ENCODE measurements around the gene KCNMA1. TPM values are rescaled to one million over a fixed set of nuclear protein-coding genes. Genes with fewer than 3 reads are reported as not detected.

KCNMA1 gene
- total and polyA plus RNA-seq, 10 donors, result 9.3 to 114 (median 51.5) TPM

DNA sequence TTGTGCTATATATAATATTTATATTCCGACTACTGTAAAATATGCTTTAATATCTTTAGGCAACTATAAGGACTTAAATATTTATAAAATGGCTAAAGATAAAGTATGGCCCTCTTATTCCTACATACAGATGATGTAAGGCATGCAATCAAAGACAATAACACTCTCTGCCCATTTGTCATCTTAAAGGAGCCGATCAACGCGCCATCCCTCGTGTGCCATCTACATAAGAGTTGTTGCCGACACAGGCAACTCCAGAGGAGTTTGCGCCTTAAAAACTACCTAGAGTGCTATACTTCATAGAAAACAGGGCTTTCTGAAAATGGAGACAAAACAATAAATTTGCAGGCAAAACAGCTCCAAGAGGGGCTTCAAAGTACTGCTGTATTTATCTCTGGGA is 709.0 kb downstream of the KCNMA1 start:
- Histone ChIP-seq H3K9me3 (no peaks in the 10 kb centered on the region), H3K4me3 (no peak overlapping the region), H3K4me1 (no peaks in the 10 kb centered on the region), H3K36me3 (no peaks in the 10 kb centered on the region), H3K27ac (no peak overlapping the region), H3K27me3 (replicated peaks in 1 of 7) (no peaks in the 10 kb centered on the region)
- no peak for TF ChIP-seq CTCF (IDR thresholded peaks at IDR 0.05 in 8 of 11, conservative IDR thresholded peaks at IDR 0.05 in 3 of 11)
- no peak for TF ChIP-seq POLR2A (IDR thresholded peaks at IDR 0.05)
- TF ChIP-seq POLR2AphosphoS5 (IDR thresholded peaks at IDR 0.05), result no peak
- intact Hi-C loops (cut with DNase I; ENCODE audit: low total_unique reads), result no loop called here
- 94 to 98% (median 96%) methylated on average over 7 of the region's 7 CpGs for WGBS, 5 donors
- DNase-seq, result no peak

DNA sequence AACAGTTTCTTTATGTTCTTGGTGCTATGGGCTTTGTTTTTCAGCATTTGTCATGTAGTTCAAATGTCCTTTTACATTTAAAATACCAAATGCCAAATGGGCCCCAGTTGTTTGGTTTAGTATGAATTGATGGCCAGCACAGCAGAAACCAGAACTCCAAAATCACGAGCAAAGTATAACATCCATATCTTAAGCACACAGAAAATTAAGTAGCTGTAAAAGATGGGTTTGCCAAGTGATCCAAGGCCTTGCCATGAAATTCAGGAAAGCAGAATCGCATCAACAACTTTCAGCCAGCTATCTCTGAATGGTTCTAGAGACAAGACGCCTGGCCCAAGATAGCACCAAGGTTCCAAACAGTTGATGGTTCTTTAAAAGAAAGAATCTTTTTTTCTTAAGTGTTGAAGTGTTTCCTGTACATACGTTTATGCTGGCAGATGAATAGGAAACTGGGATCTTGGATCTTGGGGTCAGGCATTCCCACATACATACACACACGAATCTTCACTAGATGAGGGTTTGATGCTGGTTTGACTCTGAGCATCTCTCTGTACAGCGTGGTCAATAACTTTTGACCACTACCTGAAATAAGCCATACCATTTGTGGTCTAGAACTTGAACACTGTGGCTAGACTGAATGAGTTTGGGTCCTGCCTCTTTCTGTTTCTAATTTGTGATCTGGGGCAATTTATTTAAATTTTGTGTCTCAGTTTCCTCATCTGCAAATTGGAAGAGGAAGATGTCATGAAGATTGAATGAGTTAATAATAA is 711.8 kb downstream of the KCNMA1 start:
- TF ChIP-seq POLR2AphosphoS5 (IDR thresholded peaks at IDR 0.05), result no peak
- no peak for TF ChIP-seq POLR2A (IDR thresholded peaks at IDR 0.05)
- TF ChIP-seq CTCF (IDR thresholded peaks at IDR 0.05 in 8 of 11, conservative IDR thresholded peaks at IDR 0.05 in 3 of 11), result no peak
- DNase-seq, result no peak
- Histone ChIP-seq H3K27me3 (replicated peaks in 1 of 7) (no peaks in the 10 kb centered on the region), H3K36me3 (no peaks in the 10 kb centered on the region), H3K27ac (no peak overlapping the region), H3K9me3 (no peaks in the 10 kb centered on the region), H3K4me1 (no peaks in the 10 kb centered on the region), H3K4me3 (no peak overlapping the region)
- intact Hi-C loops (cut with DNase I; ENCODE audit: low total_unique reads), result no loop called here
- 75 to 84% (median 83%) methylated on average over 6 of the region's 6 CpGs for WGBS, 5 donors

GRCh38 chr10:76922666-76923065 is 714.9 kb downstream of the KCNMA1 start:
- no peak overlapping the region for H3K27ac ChIP-seq
- no peaks in the 10 kb centered on the region for H3K9me3 ChIP-seq
- WGBS, 5 donors, result 90 to 97% (median 95%) methylated on average over 3 of the region's 3 CpGs
- H3K4me1 ChIP-seq, result no peaks in the 10 kb centered on the region
- intact Hi-C loops (cut with DNase I; ENCODE audit: low total_unique reads), result no loop called here
- H3K36me3 ChIP-seq, result no peaks in the 10 kb centered on the region
- no peak overlapping the region for H3K4me3 ChIP-seq
- no peaks in the 10 kb centered on the region for H3K27me3 ChIP-seq (replicated peaks in 1 of 7)
- no peak for TF ChIP-seq POLR2A (IDR thresholded peaks at IDR 0.05)
- no peak for TF ChIP-seq CTCF (IDR thresholded peaks at IDR 0.05 in 8 of 11, conservative IDR thresholded peaks at IDR 0.05 in 3 of 11)
- no peak for TF ChIP-seq POLR2AphosphoS5 (IDR thresholded peaks at IDR 0.05)
- DNase-seq, result no peak

DNA sequence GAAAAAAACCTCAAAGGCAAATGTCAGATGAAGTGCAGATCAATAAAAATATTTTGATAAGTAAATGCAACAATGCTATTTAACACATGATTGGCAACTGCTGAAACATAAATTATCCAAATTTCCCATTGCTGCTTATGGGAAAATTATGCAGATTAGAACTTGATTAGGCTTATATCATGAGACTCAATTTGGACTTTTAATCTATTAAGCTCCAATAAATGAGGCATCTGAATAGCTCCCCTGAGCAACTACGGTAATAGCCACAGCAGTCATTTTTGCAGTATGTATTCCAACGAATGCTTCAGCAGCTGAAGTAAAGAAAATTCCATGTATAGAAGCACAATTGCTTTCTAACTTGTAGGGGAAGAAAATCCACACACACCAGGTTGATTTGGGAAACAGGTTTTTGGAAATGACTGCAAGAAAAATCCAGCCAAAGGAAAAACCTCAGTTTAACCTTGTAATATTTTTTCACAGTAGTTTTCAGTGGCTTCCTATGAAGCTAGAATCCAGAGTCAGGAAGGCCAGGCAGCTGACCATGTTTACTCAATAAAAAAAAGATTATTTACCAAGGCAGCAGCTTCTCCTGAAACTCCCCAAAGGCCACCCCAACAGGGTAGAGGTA is 716.1 kb downstream of the KCNMA1 start:
- H3K4me1 ChIP-seq, result no peaks in the 10 kb centered on the region
- TF ChIP-seq POLR2A (IDR thresholded peaks at IDR 0.05), result no peak
- no peak for TF ChIP-seq POLR2AphosphoS5 (IDR thresholded peaks at IDR 0.05)
- TF ChIP-seq CTCF (IDR thresholded peaks at IDR 0.05 in 8 of 11, conservative IDR thresholded peaks at IDR 0.05 in 3 of 11), result no peak
- H3K4me3 ChIP-seq, result no peak overlapping the region
- no peaks in the 10 kb centered on the region for H3K36me3 ChIP-seq
- no peaks in the 10 kb centered on the region for H3K9me3 ChIP-seq
- H3K27me3 ChIP-seq (replicated peaks in 1 of 7), result no peaks in the 10 kb centered on the region
- intact Hi-C loops (cut with DNase I; ENCODE audit: low total_unique reads), result no loop called here
- 82 to 98% (median 89%) methylated on average over 2 of the region's 2 CpGs for WGBS, 5 donors
- no peak overlapping the region for H3K27ac ChIP-seq
- no peak for DNase-seq
